Renal cortex interstitium (tissue), 11 donors: ENCODE data around the gene EEFSEC. TPM values are rescaled to one million over a fixed set of nuclear protein-coding genes. Genes with fewer than 3 reads are reported as not detected.

Experiments used
- DNase-seq, 11 donors: peaks; one replicate each; pipeline ENCODE4 v3.0.0-alpha.2; 2013; ENCODE audit warnings: low read depth in 9 of 11, low spot score in 4 of 11; ENCODE audit errors: extremely low read depth in 1 of 11
- polyA plus RNA-seq, 3 donors: library from polyadenylated mRNA; unstranded; fragments of 120-200 nt; gene quantifications; one replicate each; pipeline ENCODE4 v1.2.1, GENCODE V29; 2013; ENCODE audit not compliant: insufficient read length in 3 of 3

Gene EEFSEC
- polyA plus RNA-seq, 3 donors = 19.5 to 26.9 (median 25.5) TPM

- DNase-seq = no peak
Measured at GRCh38 chr3:128254066-128254590, 100.8 kb downstream of the EEFSEC start.

DNA sequence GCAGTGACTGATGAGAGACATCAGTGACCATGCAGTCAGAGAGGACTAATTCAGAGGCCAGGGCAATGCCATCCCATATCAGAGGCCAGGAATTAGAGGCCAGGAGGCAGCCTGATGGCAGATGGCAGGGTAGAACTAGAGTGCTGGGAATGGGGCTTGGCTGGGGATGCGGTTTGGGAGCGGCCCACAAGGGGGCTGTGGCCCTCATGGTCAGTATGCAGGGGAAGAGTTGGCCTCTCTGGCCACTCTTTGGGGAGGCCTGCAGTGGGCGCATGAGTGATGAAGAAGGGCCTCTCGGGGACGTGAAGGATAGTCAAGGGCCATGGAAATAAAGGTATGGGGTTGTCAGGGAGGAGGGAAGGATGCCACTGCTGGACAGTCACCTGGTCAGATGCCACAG is 101.7 kb downstream of the EEFSEC start:
- DNase-seq = no peak

GRCh38 chr3:128256131-128256530 is 102.8 kb downstream of the EEFSEC start:
- DNase-seq = no peak

- no peak for DNase-seq
Measured at GRCh38 chr3:128257632-128258031, 104.4 kb downstream of the EEFSEC start.

GRCh38 chr3:128260275-128260674 is 107.0 kb downstream of the EEFSEC start:
- DNase-seq = no peak

DNA sequence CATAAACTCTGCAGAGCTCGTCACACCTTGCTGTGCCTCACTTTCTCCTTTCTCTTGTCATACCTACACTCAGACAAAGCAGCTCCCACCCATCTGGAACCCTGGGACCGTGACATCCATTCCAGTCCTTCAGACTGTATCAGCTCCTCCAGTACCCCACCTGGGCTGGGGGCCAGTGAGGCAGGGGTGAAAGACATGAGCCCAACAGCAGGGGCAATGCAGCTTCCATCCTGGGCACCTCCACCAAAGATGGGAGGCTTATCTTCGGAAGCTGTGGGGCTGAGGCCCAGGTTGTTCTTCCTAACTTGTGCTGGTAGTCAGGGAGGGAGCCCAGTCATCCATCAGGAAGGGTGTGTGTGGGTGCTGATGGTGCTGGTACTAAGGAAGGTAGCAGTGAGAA is 109.2 kb downstream of the EEFSEC start:
- DNase-seq = no peak

DNA sequence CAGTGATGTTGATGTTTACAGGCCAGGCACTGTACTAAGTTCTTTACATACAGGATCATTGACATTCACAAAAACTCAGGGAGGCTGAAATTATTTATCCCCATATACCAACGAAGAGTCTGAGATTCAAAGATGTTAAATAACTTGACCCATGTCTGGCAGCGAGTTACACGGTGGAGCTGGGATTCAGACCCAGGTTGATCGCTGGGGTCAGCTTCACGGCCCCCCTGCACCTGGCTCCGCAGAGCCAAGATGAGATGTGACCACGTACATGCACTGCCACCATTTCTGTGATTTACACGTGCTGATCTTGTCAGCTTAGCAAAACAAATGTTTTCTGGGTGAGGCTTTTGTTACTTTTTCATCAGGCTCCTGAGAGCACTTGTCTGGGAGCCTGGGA is 109.8 kb downstream of the EEFSEC start:
- DNase-seq = no peak

DNA sequence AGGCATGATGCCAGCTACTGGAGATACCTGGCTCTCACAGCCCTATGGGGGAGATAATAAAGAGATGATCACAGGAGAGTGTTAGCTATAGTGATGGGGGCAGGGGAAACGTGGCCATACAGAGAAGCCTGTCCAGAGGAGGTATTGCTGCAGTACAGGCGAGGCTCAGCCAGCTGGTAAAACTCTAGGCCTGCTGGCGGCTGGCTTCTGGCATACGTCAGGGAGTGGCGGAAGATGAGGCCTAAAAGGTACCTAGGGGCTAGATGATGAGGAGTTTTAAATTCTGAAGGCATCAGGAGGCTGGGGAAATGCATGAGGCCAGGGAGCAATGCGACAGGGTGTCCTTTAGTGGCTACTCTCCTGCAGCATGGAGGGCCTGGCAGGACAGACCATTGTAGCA is 110.7 kb downstream of the EEFSEC start:
- no peak for DNase-seq

- DNase-seq = no peak
Measured at GRCh38 chr3:128266453-128266852, 113.2 kb downstream of the EEFSEC start.

DNA sequence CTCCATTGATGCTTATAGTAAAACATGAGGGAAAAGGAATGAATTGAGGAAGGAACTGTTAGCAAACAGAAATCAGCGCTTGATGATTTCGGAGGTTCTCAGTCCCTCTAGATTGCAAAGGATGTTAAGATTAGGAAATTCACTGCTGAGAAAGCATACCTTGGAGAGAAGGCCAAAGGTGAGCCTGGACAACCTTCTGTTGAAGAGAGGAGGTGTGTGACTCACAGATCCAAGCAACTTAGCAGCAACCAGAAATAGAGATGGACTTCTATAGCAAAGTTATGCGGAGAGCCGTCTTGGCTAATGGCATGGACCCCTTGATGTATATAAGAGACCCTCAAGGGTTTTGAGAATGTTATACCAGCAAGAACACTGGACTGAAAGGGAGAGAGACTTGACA is 114.3 kb downstream of the EEFSEC start:
- no peak for DNase-seq

- DNase-seq = no peak
Measured at GRCh38 chr3:128269006-128269775, 115.9 kb downstream of the EEFSEC start.

- no peak for DNase-seq
Measured at GRCh38 chr3:128269796-128270195, 116.5 kb downstream of the EEFSEC start.

DNA sequence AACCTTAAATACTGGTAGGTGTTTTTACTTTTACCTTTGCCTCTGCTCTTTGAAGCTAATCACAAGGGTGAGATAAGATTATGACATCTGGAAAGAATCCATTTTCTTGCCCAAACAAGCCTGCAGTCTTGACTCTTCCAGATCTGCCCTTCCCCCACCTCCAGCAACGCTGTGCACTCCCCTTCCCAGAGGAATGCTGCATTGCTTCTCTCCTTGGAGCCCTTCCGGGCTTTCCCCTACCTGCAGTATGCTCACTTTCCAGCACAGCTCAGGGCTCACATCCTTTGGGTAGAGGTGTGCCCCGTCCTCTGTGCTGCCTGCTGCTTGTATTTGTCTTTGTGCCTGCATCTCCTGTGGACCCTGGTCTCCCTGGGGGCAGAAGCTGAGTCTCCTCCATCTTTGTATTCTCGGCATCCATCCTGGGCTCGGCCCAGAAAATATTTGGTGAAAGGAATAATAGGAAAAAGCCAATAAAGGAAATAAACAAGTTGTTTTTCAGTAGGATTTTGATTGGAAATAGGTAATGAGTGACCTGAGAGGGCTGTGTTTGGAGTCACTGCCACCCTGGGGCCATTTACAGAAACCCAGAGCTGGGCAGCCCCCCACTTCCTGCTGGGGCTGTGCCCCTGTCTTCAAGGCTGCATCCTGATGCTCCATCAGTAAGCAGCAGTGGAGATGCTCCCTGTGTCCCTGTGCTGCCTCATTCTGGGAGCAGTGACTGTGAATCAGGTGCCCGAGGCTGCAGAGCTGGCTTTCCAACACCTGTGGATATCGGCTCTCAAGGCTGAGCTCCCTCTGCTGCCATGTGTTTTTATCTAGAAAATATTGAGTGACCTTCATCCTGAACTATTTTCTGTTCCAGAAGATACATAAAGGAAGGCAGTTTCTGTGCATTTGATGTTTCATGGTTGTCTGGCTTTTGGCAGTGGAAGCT is 117.5 kb downstream of the EEFSEC start:
- no peak for DNase-seq

DNA sequence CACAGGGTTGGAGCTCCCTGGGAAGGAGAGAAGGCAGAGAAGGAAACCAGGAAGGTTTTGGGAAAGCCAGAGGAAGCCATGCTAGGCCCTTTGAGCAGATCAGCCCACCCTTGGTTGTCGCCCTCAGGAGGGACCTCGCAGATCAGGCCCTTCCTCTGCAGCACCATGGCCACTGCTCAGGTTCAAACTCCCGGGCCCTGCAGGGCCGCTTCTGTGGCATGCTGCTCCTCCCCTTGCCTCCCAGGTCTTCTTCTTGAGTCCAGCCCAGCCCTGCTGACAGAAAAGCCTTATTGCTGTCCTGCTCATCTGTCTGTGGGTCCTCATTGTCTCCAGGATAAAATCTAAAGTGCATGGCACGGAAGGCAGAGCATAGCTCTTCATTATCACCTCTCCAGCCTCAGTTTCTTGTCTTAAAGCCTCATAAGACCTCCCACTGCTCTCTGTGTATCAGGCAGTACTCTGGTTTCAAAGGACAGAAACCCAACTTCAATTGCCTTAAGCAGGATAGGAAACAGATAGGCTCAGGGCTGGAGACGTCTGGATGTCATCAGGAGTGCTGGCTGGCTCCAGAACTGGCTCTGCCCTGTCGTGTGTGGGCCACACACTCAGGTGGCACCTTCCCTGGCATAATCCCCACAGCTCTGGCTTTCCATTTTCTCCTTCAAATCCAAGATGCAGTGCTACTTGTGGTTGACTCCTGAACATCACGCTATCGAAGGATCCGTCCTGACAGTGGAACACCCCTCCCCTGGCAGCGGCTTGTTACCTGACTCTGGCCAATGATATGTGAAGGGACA is 118.5 kb downstream of the EEFSEC start:
- no peak for DNase-seq

DNA sequence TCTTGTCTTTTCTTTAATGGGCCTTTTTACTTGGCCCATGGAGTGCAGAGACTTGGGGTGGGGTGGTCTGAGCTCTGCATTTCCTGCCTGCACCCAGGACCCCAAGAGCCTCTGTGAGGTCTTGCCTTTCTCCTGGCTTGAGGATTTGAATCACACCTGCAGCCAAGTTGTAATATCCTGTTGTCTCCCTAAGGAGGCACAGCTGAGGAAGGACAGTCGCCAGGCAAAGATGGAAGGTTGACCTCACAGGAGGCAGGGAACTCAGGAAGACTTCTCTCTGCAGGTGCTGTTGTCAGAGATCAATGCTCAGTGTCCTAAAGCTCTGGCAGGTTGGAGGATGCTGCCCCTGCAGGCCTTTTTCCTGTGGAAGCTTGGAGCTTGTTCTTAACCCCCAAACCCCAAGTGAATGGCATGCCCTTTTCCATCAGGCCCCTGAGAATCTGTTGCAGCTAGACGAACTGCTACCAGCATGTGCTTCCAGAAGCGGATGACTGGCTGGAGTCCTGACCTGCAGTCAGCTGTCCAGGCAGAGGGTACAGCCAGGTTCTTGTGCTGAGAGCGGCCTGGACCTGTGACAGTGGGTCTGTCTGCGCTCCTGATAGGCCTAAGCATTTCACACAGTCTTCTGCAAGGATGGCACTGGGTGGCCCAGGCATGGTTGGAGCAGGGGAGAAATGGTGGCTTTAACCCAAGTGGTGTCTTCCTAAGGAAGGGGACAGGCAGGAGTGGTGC is 120.0 kb downstream of the EEFSEC start:
- DNase-seq = no peak

- DNase-seq = no peak
Measured at GRCh38 chr3:128273841-128274573, 120.7 kb downstream of the EEFSEC start.

DNA sequence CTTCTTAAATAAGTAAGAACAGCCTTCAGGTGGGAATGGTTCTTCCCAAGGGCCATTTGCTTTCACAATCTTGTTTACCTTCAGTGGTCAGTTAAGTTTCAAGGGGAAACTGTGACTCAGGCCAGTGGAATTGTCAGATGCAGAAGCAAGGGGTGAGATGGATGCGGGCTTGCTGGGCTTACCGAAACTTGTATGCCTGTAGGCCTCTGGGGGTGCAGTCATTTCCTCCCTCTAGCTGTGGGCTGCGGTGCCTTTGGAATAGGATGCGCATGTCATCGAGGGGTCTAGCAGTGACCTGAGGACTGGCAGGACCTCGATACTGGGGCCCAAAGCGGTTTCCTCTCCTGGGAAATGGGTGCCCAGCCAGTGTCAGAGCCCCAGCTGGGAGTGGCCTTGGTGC is 121.6 kb downstream of the EEFSEC start:
- no peak for DNase-seq
